GM04503 (cell line): Measurements from ENCODE around the gene DAPK1.

ENCODE experiments used
- DNase-seq: peaks from one replicate; pipeline ENCODE4 v3.0.0-alpha.2; 2012; ENCODE audit warnings: low read depth

Gene DAPK1

DNA sequence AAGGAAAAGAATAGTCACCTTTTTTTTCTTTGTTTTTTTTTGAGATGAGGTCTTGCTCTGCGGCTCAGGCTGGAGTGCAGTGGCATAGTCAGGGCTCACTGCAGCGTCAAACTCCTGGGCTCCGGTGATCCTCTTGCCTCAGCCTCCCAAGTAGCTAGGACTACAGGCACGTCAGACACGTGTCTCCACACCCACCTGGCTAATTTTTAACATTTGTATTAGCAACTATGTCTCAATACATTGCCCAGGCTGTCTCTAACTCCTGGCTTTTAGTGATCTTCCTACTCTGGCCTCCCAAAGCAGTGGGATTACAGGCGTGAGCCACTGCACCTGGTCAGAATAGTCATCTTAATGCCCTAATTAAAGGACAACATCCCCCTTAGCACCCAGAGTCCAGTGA, 173.8 kb downstream of the DAPK1 start:
- no peak for DNase-seq

DNA sequence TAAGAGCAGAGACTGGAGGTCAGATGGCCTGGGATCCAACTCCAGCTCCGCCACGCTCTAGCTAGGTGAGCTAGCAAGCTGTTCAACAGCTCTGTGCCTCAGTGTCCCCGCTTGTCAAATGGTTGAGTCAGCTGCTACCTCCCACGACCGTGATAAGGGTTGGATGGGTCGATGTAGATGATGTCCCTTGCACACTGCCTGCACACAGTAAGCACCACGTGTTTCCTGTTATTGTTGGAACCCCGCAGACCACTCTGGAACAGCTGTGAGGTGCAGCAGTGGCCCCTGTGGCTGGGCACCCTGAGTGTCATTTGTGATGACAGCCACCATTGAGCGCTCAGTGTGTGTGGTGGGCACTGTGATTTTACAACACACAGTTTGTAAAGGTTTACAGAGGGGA, 174.3 kb downstream of the DAPK1 start:
- no peak for DNase-seq

- no peak for DNase-seq
These were observed 174.9 kb downstream of the DAPK1 start for GRCh38 chr9:87672586-87672985.

GRCh38 chr9:87673446-87674120, 175.9 kb downstream of the DAPK1 start:
- DNase-seq, result no peak

GRCh38 chr9:87674565-87675299, 177.1 kb downstream of the DAPK1 start:
- no peak for DNase-seq

GRCh38 chr9:87675906-87676515, 178.3 kb downstream of the DAPK1 start:
- DNase-seq, result no peak

- no peak for DNase-seq
These were observed 179.5 kb downstream of the DAPK1 start for GRCh38 chr9:87676976-87677775.

- DNase-seq, result no peak
These were observed 180.3 kb downstream of the DAPK1 start for GRCh38 chr9:87677776-87678587.

DNA sequence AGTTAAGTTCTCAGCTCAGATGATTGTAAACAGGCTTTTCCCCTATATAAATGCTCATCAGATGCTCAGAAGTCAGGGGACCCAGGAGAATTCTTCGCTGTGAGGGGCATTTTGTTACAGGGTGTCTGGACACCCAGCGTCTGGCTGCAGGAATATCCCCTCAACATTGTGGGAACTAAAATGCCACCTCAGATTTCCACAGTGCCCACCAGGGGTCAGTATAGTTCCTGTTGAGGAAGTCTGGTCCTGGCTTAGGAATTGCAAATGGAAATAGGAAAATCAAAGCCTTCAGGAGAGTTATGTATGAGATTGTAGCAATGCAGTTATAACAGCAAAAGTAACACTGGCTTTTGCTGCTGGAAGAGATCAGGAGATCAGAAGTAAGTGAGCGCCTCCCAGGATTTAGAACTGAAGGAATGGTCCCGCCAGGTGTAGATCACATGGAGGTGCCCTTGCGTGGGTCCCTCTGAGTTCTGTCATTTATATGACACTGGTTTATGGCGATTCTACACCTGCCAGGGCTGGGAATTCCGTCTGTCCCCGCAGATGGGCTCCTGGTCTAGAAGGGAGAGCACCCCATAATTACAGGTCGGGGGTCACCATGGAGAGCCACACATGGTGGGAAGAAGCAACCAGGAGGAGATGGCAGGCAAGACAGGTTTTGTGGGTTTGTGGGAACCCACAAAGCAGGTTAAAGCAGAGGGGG, 181.1 kb downstream of the DAPK1 start:
- DNase-seq, result no peak

DNA sequence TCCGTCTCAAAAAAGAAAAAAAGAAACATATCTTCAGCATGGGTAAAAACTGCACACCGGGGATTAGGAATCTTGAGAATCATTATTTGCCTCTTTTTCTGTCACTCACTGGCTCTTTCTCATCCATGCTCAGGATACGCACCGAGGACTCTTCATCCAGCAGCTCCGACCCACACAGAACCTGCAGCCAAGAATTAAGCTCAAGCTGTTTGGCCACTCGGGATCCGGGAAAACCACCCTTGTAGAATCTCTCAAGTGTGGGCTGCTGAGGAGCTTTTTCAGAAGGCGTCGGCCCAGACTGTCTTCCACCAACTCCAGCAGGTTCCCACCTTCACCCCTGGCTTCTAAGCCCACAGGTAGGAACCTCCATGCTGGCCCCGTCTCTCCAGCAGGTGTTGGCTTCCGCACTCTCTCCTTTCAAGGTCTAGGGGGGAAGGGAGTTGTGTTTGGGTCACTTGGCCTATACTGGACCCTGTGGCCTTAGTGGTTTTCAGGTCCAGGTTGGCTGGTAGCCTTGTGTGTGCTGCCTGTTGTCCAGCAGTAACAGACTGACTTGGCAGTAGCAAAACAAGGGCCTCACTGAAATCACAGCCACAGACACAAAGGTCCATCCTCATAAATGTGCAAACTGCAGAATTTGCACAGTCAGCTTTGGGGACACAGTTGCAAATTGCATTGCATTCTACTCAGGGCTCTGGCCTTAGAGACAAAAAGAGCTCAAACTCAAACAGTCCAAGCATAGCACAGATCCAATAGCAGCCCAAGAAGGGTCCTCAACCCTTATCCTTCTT, 183.8 kb downstream of the DAPK1 start:
- no peak for DNase-seq

DNA sequence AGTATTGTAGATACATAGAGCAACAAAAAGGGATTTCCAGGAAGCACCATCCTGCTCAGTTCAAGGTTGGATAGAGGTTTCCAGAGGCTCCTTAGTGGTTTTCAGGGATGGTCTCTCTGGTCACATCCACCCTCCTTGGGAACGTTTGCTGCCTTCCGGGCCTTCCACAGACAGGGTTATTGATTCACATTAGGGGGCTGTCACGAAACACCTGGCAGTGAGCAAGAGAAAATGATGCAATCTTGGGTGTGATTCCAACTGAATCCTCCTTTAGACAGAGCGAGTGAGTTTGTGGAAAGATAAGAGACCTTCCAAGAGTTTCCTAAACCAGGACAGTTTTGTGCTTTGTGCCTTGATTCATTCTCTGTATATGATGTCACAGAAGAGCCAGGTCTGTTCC, 184.4 kb downstream of the DAPK1 start:
- no peak for DNase-seq

- no peak for DNase-seq
These were observed 185.0 kb downstream of the DAPK1 start for GRCh38 chr9:87682618-87683017.

DNA sequence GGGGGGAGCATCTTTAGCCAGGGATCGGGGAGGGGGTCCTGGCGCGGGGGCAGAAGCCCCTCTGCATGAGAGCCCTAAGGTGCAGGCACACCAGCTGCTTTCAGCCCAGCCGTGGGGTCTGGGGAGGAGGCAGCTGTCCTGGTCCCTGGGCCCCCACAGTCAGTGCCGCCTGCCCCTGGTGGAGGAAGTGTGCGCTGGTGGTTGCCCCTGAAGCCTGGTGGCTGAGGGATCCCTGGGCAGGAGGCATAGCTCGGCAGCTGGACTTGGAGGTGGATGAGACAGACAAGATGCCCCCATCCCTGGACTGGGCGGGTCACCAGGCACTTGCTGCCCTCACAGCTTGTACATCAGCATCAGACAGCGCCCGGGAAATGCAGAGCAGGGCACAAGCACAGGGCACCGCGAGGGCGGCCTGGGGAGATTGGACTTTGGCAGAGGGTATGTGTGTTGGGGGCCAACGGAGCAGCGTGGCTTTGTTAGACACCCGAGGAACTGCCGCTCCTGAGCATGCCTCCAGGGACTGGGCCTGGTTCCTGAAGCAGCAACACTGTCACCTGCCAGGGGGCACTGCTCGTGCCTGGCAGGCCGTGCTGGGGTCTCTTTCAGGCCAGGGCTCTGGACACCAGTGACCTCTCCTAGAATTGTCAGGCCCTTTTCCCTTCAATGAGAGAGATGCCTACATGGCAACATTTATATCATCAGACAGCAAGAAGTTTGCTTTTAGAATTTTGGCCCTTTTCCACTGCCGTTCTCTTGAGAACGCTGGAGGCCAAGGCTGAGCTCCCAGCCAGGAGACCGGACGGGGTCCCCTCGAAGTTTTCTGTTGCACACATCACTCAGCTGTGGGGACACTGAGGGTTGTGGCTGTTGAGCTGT, 186.3 kb downstream of the DAPK1 start:
- DNase-seq, result no peak

DNA sequence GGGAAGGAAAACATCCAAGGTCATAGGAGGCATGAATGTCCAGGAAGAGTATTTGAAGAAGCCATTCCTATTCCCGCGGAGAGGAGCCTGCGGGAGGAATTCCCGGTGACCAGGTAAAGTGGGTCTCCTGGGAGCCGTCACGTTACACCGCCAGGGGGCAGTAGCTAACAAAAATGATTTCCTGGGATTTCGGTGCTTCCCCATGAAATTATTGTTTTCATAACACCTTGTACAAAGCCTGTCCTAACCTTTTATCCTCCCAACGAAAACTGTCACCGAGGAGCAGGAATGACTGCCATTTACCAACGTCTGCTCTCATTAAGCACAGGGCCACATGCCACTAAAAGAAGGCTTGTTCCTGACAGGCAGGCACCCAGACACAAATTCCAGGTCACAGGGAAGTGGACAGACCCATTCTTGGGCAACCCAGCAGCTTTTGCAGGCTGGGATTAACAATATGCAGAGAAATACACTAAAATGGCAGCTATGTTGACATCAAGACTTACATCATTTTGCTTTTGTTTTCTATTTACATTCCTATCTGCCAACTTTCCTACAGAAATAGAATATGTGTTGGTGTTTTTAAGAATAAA, 187.1 kb downstream of the DAPK1 start:
- no peak for DNase-seq

- DNase-seq, result no peak
These were observed 187.8 kb downstream of the DAPK1 start for GRCh38 chr9:87685441-87685840.

- no peak for DNase-seq
These were observed 188.3 kb downstream of the DAPK1 start for GRCh38 chr9:87685871-87686519.

DNA sequence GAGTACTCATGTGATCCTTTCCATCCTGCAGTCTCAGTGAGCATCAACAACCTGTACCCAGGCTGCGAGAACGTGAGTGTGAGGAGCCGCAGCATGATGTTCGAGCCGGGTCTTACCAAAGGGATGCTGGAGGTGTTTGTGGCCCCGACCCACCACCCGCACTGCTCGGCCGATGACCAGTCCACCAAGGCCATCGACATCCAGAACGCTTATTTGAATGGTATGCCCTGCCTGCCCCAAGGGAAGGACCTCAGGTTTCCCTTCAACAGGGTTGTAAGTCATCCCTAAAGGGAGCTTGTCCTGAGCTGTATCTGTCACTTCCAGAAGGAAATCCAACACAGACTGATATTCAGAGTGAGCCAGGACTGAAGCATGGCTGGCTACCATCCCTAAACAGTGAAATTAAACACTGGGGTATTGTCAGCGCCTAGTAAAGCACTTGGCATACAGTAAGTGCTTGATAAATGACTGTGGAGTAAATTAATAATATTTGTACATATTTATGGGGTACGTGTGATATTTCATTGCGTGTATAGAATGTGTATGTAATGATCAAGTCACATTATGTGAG, 188.9 kb downstream of the DAPK1 start:
- DNase-seq, result no peak

GRCh38 chr9:87687207-87687606, 189.5 kb downstream of the DAPK1 start:
- no peak for DNase-seq
